Caco-2 (cell line): Measurements from ENCODE around the gene MADD. TPM values are rescaled to one million over a fixed set of nuclear protein-coding genes. Genes with fewer than 3 reads are reported as not detected.
"Not testable (repeated sequence)": the region's sequence is repeated elsewhere in the genome, so short reads cannot be mapped to it uniquely, and the experiment has no call there.

ENCODE experiments used
- BruUV-seq: library from RNA; stranded (reverse); fragments of 400-500 nt; replicated peaks from 2 replicates; lab custom pipeline; 2021; lab: Mats Ljungman, UMichigan
- CTCF ChIA-PET: fragments of 300-600 bp; sonication (Branson Sonifier 250); formaldehyde crosslinking; loops from one replicate; lab custom pipeline; 2022; ENCODE audit warnings: antibody characterized with exemption; lab: Charles Lee
- POLR2A ChIA-PET: fragments of 300-600 bp; sonication (Branson Sonifier 250); formaldehyde crosslinking; loops from one replicate; lab custom pipeline; 2022; ENCODE audit warnings: antibody characterized with exemption; lab: Charles Lee
- DNase-seq, 2 experiments: peaks; one replicate each; pipeline versions ENCODE4 v3.0.0 to v3.0.0-alpha.2; 2020 to 2022
- H3K27me3 ChIP-seq: replicated peaks from 2 replicates; pipeline ENCODE4 v1.6.0; 2011; ENCODE audit warnings: low read length; ENCODE audit not compliant: control insufficient read depth, insufficient read depth
- H3K36me3 ChIP-seq: 2 replicates; pipeline ENCODE4 v1.5.1; 2011; ENCODE audit warnings: low read length; ENCODE audit not compliant: control insufficient read depth, insufficient read depth
- H3K4me1 ChIP-seq: fragments of 250-450 bp; sonication (Bioruptor Pico); 2 replicates; pipeline ENCODE4 v1.5.1; 2020; ENCODE audit warnings: mild to moderate bottlenecking
- H3K4me3 ChIP-seq: 2 replicates; pipeline ENCODE4 v1.5.1; 2011; ENCODE audit warnings: low read depth, mild to moderate bottlenecking, control low read depth, low read length
- H3K9me3 ChIP-seq: fragments of 250-450 bp; sonication (Bioruptor Pico); 2 replicates; pipeline ENCODE4 v1.5.1; 2020; ENCODE audit warnings: mild to moderate bottlenecking, moderate library complexity
- H3K27ac Mint-ChIP-seq: one replicate; pipeline ENCODE4 v1.8.0; 2022; ENCODE audit warnings: mixed read lengths; ENCODE audit not compliant: unreplicated experiment
- H3K27me3 Mint-ChIP-seq: one replicate; pipeline ENCODE4 v1.8.0; 2022; ENCODE audit warnings: mixed read lengths; ENCODE audit not compliant: insufficient read depth, unreplicated experiment
- H3K36me3 Mint-ChIP-seq: one replicate; pipeline ENCODE4 v1.8.0; 2022; ENCODE audit warnings: mild to moderate bottlenecking, mixed read lengths; ENCODE audit not compliant: insufficient read depth, unreplicated experiment
- H3K4me1 Mint-ChIP-seq: one replicate; pipeline ENCODE4 v1.8.0; 2022; ENCODE audit warnings: low read depth, mixed read lengths; ENCODE audit not compliant: unreplicated experiment
- H3K4me3 Mint-ChIP-seq: one replicate; pipeline ENCODE4 v1.8.0; 2022; ENCODE audit warnings: mild to moderate bottlenecking, moderate library complexity, mixed read lengths; ENCODE audit not compliant: unreplicated experiment
- H3K9me3 Mint-ChIP-seq: one replicate; pipeline ENCODE4 v1.8.0; 2022; ENCODE audit warnings: mixed read lengths; ENCODE audit not compliant: unreplicated experiment
- intact Hi-C: fragments of 100-400 bp; cut with micrococcal nuclease; formaldehyde crosslinking; loops from one replicate; pipeline ENCODE4 v1.10.0; 2022; ENCODE audit not compliant: unreplicated experiment
- total RNA-seq: library from RNA; stranded (reverse); gene quantifications from 2 replicates; pipeline ENCODE4 v1.2.3, GENCODE V29; 2022
- TF ChIP-seq, protein P1 (sequence below), 2 experiments: fragments of 200-600 bp in 1 of 2; IDR thresholded peaks; 1 replicate in 1 of 2; 2 replicates in 1 of 2; pipeline versions ENCODE4 v1.5.1 to v1.8.0; 2011 to 2022; ENCODE audit warnings: antibody characterized with exemption in 1 of 2, control low read depth in 1 of 2, inconsistent platforms in 1 of 2, low read depth in 1 of 2, low read length in 1 of 2, mild to moderate bottlenecking in 1 of 2, moderate library complexity in 1 of 2; ENCODE audit not compliant: insufficient read depth in 1 of 2, severe bottlenecking in 1 of 2, unreplicated experiment in 1 of 2

MADD gene
- total RNA-seq, 1 experiment from 2014 or later: 63.8 TPM

DNA sequence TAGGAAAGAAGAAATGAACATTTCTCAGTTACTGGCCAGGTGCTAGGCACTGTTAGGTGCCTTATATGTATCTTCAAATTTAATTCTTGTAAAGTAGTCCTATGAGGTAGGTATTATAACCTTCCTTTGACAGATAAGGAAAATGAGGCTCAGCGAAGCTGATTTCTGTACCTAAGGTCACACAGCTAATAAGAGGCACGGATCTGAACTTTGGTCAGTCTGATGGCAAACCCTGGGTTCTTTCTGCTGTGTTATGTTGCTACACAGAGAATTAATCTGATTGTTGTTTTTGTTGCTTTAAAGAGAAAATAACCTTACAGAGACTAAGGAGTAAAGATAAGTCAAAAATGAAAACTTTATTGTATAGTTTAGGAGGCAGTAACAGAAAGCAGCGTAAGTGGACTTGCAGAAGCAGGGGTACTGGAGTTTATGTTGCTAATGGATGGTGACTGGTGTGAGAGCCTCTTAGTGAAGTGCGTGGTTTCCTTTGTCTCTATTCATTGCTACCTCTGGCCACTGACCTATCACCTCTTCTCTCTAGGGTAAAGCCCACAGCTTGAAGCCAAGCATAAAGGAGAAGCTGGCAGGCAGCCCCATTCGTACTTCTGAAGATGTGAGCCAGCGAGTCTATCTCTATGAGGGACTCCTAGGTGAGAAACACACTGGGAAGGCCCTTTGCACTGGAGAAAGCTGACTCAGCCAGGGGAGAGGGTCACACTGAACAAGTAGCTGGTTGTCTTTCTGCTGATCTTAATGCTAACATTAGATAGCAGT lies 38.3 kb downstream of the MADD start:
- H3K36me3 Mint-ChIP-seq: peaks cover 71% of the 10 kb centered on the region
- CTCF ChIA-PET: interaction anchor here (0.6 to 0.8 kb wide), 2 partner anchors 47 kb away, joined by 3 read pairs; no protein-coding TSS in a partner anchor

DNA sequence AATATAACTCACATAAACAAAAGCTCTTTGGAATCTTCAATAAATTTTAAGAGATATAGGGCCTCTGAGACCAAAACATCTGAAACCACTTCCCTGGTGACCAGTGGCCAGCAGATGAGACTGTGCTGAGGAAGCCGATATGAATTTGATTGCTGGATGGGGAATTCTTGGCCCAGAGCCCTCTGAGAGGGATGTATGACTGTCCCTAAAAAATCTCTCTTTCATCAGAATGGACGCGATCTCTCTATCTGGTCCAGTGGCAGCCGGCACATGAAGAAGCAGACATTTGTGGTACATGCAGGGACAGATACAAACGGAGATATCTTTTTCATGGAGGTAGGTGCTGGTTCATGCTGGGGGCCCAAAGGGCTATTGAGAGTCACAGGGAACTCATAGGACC lies 45.1 kb downstream of the MADD start:
- intact Hi-C loops: no loop called here
- CTCF ChIA-PET: no interaction called here
- Mint-ChIP-seq H3K27ac (no peak overlapping the region), H3K4me3 (no peak overlapping the region), H3K9me3 (no peaks in the 10 kb centered on the region), H3K4me1 (no peaks in the 10 kb centered on the region), H3K27me3 (no peaks in the 10 kb centered on the region), H3K36me3 (peaks cover 63% of the 10 kb centered on the region)
- POLR2A ChIA-PET: no interaction called here
- DNase-seq: no peak
- Histone ChIP-seq H3K27me3 (no peaks in the 10 kb centered on the region), H3K4me3 (no peak overlapping the region), H3K9me3 (no peaks in the 10 kb centered on the region), H3K36me3 (peaks cover 4% of the 10 kb centered on the region), H3K4me1 (no peaks in the 10 kb centered on the region)
- TF ChIP-seq, protein P1, sequence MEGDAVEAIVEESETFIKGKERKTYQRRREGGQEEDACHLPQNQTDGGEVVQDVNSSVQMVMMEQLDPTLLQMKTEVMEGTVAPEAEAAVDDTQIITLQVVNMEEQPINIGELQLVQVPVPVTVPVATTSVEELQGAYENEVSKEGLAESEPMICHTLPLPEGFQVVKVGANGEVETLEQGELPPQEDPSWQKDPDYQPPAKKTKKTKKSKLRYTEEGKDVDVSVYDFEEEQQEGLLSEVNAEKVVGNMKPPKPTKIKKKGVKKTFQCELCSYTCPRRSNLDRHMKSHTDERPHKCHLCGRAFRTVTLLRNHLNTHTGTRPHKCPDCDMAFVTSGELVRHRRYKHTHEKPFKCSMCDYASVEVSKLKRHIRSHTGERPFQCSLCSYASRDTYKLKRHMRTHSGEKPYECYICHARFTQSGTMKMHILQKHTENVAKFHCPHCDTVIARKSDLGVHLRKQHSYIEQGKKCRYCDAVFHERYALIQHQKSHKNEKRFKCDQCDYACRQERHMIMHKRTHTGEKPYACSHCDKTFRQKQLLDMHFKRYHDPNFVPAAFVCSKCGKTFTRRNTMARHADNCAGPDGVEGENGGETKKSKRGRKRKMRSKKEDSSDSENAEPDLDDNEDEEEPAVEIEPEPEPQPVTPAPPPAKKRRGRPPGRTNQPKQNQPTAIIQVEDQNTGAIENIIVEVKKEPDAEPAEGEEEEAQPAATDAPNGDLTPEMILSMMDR (IDR thresholded peaks at IDR 0.05; ENCODE audit: insufficient read depth in 1 of 2, low read depth in 1 of 2, low read length in 1 of 2, severe bottlenecking in 1 of 2, unreplicated experiment in 1 of 2): no peak
- no TSS peak for BruUV-seq

More for the DNA sequence above, 38.3 kb downstream of the MADD start:
- intact Hi-C loops: loop anchor here (2.0 kb wide), 1 partner anchor 47 kb away; no protein-coding TSS in a partner anchor
- POLR2A ChIA-PET: no interaction called here
- TF ChIP-seq, protein P1 (IDR thresholded peaks at IDR 0.05; ENCODE audit: insufficient read depth in 1 of 2, low read depth in 1 of 2, low read length in 1 of 2, severe bottlenecking in 1 of 2, unreplicated experiment in 1 of 2): no peak
- Histone ChIP-seq H3K27me3 (no peaks in the 10 kb centered on the region), H3K4me3 (no peak overlapping the region), H3K4me1 (no peaks in the 10 kb centered on the region), H3K36me3 (peaks cover 3% of the 10 kb centered on the region), H3K9me3 (no peaks in the 10 kb centered on the region)
- no peaks in the 10 kb centered on the region for H3K27me3 Mint-ChIP-seq
- no peak overlapping the region for H3K4me3 Mint-ChIP-seq
- no peak overlapping the region for H3K27ac Mint-ChIP-seq
- no peaks in the 10 kb centered on the region for H3K9me3 Mint-ChIP-seq
- DNase-seq: no peak
- no TSS peak for BruUV-seq
- H3K4me1 Mint-ChIP-seq: no peaks in the 10 kb centered on the region

DNA sequence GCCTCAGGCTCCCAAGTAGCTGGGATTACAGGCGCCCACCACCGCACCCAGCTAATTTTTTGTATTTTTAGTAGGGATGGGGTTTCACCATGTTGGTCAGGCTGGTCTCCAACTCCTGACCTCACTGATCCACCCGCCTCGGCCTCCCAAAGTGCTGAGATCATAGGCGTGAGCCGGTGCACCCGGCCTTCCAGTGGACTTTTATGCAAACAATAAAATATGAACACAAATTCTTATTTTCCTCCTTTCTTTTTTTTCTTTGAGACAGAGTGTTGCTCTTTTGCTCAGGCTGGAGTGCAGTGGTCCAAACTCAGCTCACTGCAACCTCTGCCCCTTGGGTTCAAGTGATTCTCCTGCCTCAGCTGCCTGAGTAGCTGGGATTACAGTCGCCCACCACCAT lies 46.6 kb downstream of the MADD start:
- H3K4me1 Mint-ChIP-seq, H3K36me3 ChIP-seq, H3K27me3 ChIP-seq, DNase-seq, POLR2A ChIA-PET, intact Hi-C loops, H3K4me3 Mint-ChIP-seq, H3K4me3 ChIP-seq, H3K9me3 ChIP-seq, H3K27ac Mint-ChIP-seq, BruUV-seq, H3K27me3 Mint-ChIP-seq, H3K4me1 ChIP-seq, CTCF ChIA-PET, H3K9me3 Mint-ChIP-seq: not testable (repeated sequence)
- H3K36me3 Mint-ChIP-seq: peaks cover 55% of the 10 kb centered on the region
